CD4-positive, alpha-beta T cell treated with Interleukin-6 for 4 hours (primary cell): Measurements from ENCODE around the gene SIN3B.

Source experiments
- DNase-seq: peaks from one replicate; pipeline ENCODE4 v3.0.0-alpha.2; 2020; ENCODE audit warnings: mixed read lengths

Gene SIN3B

DNA sequence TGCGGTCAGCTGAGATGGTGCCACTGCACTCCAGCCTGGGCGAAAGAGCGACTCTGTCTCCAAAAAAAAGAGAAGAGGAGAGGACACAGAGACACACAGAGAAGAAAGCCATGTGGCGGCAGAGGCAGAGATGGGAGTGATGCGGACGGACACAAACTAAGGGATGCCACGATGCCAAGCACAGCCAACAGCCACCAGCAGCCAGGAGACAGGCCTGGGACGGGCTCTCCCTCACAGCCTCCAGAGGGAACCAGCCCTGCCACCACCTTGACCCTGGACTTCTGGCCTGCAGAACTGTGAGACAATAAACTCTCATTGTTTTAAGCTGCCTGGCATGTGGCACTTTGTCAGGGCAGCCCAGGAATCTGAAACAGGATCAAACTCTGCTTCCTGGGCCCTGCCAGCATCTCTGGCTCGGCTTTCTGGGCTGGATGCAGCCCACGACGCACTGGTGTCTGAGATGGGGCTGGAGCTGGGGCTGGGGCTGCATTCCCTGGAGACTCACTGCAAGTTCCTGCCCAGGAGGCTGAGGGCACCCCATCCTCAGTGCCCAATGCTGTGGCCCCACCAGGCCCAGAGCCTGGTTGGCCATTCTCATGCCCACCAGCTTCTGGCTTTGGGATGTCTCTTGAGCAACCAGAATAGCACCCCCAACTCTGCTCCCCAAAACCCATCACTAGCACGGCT lies 62.6 kb downstream of the SIN3B start:
- no peak for DNase-seq

DNA sequence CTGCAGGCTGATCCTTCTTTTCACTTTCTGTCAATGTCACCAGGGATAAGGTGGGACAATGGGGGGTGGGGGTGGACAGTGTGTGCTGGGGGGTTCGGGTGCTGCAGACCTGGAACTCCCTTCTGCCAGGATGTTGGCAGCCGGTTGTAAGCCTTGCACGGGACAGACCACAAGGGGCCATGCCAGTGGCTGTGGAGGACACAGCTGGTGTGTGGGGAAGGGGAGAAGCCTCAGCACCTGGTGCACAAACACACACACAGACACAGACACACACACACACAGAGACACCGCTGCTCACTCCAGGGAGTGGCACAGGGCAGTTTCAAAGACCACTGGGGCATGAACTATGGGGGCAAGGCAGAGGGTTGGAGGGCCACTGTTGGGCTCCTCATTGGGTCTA lies 63.2 kb downstream of the SIN3B start:
- no peak for DNase-seq

DNA sequence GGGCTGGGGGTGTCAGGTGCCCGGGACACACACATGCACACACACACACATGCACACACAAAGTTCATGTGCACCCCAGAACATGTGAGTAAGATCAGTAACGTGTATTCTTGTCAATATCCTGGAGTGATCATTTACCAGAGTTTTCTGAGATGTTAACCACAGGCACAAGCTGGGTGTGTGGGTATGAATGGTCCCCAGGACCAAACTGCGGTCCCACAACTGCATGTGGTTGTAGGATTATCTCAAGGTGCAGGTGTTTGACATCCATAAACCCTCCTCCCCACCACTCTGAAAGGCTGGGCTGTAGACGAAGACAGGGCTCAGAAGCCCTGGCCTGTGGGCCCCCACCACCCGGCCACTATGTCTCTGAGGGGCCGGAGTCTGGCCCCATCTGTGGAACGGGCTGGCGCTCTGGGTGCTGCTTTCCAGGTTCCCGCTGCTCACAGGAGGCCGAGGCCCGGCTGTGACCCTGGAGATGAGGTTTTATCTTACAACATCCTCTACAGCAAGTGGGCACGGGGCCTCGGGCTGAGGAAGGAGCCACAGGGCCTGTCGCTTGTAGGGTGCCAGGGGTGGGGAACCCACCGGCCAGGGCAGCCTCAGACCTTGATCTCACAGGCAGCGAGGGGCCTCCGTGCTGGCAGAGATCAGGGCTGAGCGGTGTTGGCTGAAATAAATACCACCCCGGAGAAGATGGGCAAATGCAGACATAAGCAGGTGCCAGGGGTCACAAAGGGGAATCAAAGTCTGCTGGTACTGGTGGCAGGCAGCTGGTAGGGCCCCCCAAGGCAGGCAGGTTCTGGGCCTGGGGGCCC lies 63.9 kb downstream of the SIN3B start:
- no peak for DNase-seq

DNA sequence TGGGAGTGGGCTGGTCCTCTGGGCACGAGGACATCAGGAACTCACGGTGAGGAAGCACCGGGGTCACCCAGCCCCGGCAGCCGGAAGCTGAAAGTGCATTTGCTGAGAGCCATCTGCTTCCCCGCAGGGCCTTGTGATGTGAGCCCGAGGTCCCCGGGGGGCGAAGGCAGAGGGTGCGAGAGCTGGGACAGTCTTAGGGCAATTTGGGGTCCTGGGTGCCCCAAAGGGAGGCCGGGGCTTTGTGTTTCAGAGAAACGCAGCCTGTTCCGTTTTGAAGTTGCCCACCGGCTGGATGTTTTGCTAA lies 64.4 kb downstream of the SIN3B start:
- DNase-seq, result no peak

DNA sequence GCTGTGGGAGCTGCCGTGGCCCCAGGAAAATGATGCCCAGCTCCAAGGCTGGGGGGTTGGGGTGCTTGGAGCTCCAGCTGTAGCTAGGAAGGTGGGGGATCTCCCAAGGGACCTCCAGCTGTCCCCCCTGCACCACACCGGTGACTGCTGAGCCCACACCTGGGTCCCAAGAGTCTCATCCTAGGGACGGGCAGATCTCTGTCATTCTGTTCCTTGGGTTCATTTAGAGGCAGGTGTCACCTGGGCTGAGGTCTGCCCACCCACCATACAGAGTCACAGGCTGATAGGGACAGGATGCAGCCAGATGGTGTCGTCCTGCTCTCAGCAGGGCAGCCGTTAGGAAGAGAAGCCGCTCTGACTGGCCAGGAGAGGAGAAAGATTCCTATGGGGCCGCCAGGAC lies 64.9 kb downstream of the SIN3B start:
- DNase-seq, result no peak

DNA sequence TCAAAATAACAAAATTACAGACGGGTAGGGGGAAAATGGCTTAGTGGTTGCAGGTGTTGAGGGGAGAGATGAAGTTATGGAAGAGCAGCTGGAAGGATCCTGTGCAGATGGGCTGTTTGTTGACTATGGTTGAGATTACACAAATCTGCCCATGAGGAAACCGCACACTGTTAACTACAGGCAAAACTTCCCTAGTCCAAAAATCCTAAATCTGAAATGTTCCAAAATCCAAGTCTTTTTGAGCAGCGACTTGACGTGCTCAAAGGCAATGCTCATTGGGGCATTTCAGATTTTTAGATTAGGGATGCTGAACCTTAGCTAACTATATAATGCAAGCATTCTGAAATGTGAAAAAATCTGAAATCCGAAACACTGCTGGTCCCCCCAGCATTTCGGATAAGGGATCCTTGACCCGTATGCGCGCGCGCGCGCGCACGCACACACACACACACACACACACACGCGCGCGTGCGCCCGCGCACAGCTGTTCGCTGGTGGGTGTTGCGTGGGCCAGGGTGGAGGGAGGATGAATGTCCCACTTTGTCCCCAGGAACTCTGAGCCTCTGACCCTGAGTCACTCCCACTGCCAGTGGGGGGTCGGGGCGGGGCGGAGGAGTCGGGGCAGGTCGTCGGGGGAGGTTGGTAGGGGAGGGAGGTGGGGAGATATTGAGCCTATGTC lies 66.4 kb downstream of the SIN3B start:
- no peak for DNase-seq

DNA sequence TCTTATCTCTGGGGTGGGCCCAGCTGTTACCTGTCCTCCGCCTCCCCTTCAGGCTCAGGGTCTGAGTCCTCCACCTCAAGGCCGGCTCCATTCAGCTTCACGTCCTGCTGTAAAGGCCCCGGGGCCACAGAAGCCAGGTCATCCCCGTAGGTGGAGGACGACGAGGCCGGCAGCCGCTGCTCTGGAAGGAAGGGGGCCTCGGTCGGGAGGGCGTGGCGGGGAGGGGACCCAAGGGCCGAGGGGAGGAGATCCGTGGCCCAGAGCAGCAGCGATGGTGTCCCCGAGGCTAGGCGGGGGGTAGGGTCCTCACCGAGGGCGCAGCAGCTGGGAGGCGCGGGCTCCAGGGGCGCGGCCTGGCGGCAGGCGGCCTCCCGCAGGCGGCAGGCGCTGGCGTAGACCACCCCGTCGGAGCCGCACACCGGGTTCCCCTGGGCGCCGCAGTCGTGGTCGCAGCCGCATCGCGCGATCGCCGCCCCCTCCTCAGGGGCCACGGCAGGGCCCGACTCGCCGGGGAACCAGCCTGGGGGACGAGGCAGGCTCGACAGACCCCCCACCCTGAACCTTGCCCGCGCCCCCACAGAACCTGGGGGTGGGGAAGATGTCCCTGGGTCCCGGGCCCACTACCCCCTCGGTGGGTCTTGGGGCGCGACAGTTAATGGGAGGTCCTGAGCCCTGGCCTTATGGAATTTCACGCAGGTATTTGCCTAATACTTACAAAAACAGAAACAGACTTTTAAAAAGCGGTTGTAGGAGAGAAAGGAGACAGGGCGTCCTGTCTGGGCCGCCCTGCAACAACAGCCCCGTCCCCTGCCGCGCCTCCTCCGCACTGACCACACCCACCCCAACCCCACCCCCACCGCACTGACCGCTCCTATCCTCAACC lies 67.2 kb downstream of the SIN3B start:
- DNase-seq, result no peak

DNA sequence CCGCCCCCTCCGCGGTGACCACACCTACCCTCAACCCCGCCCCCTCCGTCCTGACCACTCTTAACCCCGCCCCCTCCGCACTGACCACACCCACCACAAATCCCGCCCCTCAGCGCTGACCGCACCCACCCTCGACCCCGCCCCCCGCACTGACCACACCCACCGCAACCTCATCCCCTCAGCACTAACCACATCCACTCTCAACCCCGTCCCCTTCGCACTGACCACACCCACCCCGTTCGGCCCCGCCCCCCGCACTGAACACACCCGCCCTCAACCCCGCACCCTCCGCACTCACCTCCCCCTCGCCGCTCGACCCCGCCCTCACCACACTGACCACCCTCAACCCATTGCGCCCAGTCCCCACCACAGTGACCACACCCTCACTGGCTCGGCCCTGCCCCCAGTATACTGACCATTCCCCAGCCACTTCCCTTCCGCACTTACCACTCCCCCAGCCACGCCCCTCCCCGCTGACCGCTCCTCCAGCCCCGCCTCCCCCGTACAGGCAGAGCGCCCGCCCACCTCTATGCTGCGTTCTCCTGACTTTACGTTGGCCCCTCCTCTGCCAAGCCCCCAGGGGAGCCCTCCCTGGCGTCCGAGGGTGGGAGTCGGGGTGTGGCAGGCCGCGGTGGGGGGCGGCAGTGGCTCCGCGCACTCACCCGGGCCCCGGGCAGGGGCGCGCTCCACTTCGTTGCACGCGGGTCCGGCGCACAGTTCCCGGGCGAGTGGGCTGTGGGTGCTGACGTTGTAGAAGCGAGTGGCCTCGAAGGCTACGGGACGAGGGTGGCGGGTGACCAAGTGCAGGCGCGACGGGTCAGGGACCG lies 68.0 kb downstream of the SIN3B start:
- peak; percentile 68 for DNase-seq

DNA sequence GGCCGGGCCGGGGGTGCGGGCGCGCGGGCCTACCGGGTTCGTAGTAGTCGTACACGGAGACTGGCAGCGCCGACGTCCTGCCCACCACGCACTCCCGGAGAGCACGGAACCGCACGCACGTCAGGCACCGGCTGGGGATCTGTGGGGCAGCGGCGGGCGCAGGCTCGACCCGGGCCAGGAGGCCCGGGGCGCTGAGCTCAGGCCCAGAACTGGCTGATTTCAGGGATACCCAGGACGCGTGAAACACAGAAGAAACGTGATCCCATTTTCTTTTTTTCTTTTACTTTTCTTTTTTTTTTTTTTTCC lies 68.6 kb downstream of the SIN3B start:
- peak; percentile 12 for DNase-seq

DNA sequence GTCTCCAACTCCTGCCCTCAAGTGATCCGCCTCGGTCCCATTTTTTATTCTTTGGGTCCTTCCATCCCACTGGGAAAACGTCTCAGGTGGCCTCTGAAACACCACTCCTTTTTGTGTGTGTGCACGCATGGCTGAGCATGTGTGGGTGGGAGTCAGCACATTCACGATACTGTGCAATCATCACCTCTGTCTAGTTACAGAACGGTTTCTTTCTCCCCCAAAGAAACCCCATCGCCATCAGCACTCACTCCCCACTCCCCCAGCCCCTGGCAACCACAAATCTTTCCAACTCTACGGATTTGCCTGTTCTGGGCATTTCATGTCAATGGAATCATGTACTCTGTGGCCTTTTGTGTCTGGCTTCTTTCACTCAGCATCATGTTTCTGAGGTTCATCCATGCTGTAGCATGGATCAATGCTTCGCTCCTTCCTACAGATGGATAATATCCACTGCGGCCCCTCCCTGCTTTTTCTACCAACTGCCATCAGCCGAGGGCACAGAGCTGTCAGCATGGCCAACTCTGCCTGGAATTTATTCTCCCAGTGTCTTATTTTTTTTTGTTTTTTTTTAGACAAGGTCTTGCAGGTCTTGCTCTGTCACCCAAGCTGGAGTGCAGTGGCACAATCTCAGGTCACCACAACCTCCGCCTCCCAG lies 69.3 kb downstream of the SIN3B start:
- no peak for DNase-seq

DNA sequence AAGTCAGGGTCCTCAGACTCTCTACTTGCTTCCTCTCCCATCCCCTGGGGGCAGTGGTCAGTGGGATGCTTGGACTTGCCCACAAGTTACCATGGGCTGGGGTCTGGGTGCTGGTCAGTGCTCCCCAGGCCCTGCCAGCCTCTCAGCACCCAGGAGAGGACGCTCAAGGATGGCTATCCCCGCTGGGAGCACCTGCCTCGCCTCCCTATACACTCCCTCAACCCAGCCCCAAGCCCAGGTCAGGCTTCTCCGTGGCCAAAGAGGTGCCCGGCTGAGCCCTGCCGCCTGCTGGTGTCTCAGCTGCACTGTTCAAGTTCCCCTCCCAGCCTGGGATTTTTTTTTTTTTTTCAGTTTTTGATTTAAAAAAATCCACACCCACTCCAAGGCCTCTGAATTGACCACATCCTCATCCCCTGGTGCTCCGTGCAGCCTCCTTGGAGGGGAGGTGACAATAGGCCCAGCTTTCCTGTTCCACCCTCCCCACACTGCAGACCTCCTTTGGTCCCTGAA lies 70.4 kb downstream of the SIN3B start:
- DNase-seq, result no peak

DNA sequence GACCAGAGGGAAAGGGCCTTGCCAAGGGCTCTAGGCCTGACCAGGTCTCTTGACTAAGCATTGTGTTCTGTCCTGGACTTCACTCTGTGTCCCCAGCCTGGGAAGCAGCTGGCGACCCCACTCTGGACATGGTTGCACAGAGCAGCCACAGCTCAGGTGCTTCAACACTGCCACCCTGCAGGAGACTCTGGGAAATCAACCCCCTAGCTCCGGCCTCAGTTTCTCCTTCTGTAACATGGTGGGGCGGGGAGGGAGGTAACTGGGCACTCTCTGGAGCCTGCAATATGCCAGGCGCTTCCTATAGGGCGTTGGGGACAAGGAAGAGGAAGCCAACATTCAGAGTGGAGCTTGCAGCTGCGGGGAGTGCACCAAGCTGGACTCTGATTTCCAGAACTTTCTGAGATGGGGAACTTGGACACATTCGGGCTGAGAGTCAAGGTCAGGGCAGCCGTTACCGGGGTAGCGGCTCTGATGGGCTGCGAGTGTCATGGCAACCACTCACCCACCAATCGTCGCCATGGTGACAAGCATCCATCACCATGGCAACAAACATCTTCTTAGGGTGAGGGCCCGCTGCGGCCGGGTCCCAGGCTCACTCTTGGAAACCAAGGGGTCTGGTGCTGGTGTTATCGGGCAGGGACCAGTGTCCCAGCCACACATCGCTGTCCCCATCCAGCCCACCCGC lies 72.4 kb downstream of the SIN3B start:
- no peak for DNase-seq

DNA sequence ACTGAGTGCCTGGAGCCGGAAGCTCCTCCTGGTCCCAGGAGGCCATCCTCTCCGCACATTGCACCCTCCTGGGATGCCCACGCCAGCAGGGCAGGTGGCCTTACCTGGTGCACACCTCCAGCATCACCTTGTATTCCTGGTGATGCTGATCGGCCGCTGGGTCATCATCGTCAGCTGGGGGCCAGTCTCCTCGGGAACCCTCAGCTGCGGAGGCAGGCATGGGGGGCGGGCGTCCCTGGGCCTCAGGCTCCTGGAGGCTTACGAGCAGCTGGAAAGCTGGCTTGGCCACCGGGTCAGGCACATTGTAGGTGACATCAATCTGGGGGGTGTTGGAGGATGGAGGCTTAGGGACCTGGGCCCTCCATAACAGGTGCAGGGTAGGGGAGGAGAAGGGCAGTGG lies 73.3 kb downstream of the SIN3B start:
- no peak for DNase-seq

DNA sequence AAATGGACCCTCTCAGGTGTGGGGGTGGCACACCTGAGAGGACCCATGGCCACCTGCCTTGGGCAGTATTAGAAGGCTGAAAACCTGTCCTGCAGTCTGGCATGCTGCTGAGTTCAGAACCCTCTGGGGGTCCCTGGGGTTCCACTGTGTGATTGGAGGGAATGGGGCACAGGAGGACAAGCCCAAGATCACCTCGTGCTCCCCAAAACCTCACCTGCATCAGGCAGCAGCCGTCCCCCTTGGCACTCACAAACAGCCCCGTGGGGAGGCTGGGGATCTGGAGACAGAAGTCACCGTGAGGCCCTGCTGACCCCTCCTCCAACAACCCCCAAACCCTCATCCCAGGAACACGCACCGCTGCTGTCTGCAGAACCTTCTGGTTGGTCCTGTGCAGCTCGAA lies 74.1 kb downstream of the SIN3B start:
- no peak for DNase-seq

DNA sequence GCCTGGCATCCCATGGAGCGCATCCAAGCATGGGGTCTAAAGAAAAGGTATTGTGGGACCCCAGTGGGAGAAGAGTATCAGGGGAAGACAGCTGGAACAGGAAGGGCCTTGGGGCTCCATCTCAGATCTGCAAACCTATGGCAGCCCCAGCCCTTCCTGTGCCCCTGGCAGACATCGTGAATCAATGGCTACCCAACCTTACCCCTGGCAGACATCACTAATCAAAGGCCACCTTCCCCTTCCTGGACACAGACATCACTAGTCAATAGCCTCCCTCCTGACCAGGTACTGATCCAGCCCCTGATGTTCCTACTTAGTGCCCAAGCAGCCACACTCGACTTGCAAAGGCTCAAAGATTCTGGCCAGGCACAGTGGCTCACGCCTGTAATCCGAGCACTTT lies 75.4 kb downstream of the SIN3B start:
- no peak for DNase-seq

DNA sequence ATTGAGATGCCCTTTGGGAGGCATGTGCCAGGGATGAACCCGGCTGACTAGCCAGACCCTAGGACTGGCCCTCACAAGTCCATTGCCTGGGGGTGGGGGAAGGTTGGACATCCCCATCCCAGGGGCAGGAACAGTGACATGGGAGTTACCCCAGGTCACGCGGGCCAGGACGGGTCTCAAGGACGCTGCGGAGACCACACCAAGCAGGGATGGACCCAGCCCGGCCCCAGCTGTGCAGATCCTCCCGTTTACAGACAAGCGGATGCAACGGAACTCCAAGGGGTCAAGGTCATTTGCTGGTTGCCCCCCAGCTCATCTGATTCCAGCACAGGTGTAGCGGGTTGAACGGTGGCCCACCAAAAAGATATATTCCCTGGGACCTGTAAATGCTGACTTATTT lies 79.6 kb downstream of the SIN3B start:
- no peak for DNase-seq

DNA sequence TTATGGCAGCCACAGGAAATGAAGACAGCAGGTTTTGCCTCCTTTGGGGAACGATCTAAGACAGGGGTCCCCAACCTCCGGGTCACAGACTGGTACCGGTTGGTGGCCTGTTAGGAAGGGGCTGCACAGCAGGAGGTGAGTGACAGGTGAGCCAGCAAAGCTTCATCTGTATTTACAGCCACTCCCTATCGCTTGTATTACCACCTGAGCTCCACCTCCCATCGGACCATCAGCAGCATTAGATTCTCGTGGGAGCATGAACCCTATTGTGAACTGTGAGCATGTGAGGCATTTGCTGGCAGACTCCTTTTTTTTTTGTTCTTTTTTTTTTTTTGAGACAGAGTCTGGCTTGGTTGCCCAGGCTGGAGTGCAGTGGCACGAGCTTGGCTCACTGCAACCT lies 81.8 kb downstream of the SIN3B start:
- no peak for DNase-seq

DNA sequence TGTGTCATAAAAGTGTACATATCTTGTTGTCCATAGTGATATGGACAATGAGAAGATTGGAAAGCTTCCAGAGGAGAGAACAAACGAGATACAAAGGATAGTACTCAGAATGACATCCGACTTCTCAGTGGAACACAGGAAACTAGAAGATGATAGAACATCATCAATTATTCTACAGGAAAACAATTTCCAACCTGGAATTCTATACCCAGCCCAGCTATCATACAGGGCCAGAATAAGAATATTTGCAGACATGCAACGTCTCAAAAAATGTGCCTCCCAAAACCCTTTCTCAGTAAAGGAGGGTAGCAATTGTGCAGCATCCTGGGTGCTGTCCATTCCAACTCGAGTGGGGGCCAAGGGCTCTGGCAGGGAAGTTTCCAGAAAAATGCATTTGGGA lies 83.6 kb downstream of the SIN3B start:
- DNase-seq, result no peak

DNA sequence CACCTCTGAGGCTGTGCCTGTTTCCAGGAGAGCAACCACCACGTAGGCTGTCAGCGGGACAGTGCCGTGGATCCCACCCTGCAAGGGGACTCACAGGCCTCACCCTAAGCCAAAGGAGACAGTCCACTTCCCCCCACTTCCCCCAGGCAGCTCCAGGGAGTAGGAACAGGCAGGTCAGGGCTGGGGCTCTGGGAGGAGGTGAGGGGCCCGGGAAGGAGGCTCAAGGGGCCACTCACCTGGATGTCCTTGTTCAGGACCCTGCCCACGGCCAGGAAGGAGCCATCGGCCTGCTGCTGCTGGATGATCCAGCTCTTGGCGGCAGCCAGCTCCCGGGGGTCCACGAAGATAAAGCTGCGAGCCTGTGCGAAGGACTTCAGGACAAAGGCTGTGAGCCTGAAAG lies 85.2 kb downstream of the SIN3B start:
- DNase-seq, result no peak

DNA sequence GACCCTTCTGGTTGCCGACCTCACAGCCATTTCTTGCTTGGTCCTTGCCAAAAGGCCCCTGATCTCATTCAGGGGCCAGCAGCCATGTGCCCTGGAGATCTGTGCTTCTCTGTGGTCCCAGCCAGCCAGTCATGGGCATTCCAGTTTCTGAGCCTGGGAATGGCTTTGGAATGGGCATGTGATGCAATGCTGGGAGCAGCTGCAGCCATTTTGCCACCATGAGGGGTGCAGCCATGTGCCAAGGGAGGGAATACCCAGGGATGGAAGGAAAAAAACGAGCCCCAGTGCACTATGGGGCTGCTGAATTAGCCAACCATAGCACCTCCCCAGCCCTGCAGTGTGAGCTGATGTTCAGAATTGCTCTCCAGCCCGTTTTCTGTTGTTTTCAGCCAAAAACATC lies 85.9 kb downstream of the SIN3B start:
- no peak for DNase-seq

DNA sequence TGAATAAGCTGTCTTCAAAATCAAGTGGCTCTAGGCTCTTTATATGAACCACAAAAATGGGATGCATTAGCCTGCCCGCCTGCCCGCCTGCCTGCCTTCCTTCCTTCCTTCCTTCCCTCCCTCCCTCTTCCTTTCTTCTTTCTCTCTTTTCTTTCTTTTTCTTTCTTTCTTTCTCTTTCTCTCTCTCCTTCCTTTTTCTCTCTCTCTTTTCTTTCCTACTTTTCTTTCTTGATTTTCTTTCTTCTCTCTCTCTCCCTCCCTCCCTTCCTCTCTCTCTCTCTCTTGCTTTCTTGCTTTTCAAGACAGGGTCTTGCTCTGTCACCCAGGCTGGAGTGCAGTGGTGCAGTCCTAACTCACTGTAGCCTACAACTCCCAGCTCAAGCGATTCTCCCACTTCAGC lies 86.5 kb downstream of the SIN3B start:
- DNase-seq, result no peak
